Lung (tissue), 12 donors: Measurements from ENCODE around the gene CDH4. TPM values are rescaled to one million over a fixed set of nuclear protein-coding genes. Genes with fewer than 3 reads are reported as not detected.

ENCODE experiments used
- ATAC-seq: fragments of 200-7000 bp; cut with Tn5 transposase; one replicate; pipeline ENCODE4 v1.9.1; 2020; ENCODE audit warnings: moderate number of reproducible peaks; ENCODE audit not compliant: insufficient read depth, low FRiP score
- DNase-seq, 3 donors: peaks; one replicate each; pipeline ENCODE4 v3.0.0-alpha.2; 2013 to 2017
- H3K27ac ChIP-seq, 2 donors: one replicate each; pipeline ENCODE4 v1.5.1; 2013; ENCODE audit warnings: mild to moderate bottlenecking in 2 of 2, moderate library complexity in 2 of 2, control low read depth in 1 of 2, inconsistent platforms in 1 of 2, low read depth in 1 of 2, low read length in 1 of 2
- H3K27me3 ChIP-seq, 3 donors: one replicate each; pipeline ENCODE4 v1.5.1; 2013; ENCODE audit warnings: low read length in 2 of 3; ENCODE audit not compliant: control insufficient read depth in 3 of 3, insufficient read depth in 3 of 3
- H3K36me3 ChIP-seq, 4 donors: one replicate each; pipeline ENCODE4 v1.5.1; 2013; ENCODE audit warnings: low read length in 4 of 4, mild to moderate bottlenecking in 1 of 4, moderate library complexity in 1 of 4; ENCODE audit not compliant: control insufficient read depth in 4 of 4, insufficient read depth in 4 of 4
- H3K4me1 ChIP-seq, 5 donors: one replicate each; pipeline ENCODE4 v1.5.1; 2013; ENCODE audit warnings: low read length in 5 of 5, mild to moderate bottlenecking in 2 of 5, moderate library complexity in 1 of 5; ENCODE audit not compliant: control insufficient read depth in 5 of 5, insufficient read depth in 5 of 5
- H3K4me3 ChIP-seq: one replicate; pipeline ENCODE4 v1.5.1; 2013; ENCODE audit warnings: mild to moderate bottlenecking, control low read depth, moderate library complexity
- H3K9ac ChIP-seq, 2 donors: one replicate each; pipeline ENCODE4 v1.5.1; 2013; ENCODE audit warnings: low read length in 2 of 2, control low read depth in 1 of 2; ENCODE audit not compliant: insufficient read depth in 1 of 2
- H3K9me3 ChIP-seq, 4 donors: one replicate each; pipeline ENCODE4 v1.5.1; 2013; ENCODE audit warnings: low read length in 3 of 4, mild to moderate bottlenecking in 1 of 4, moderate library complexity in 1 of 4; ENCODE audit not compliant: control insufficient read depth in 4 of 4, insufficient read depth in 3 of 4
- CTCF ChIP-seq: IDR thresholded peaks from 2 replicates; pipeline ENCODE4 v1.5.1; 2012; ENCODE audit warnings: mild to moderate bottlenecking; ENCODE audit errors: control extremely low read depth, extremely low read depth
- WGBS, 2 donors: extraction: QIAGEN DNeasy Blood & Tissue Kit; methylation state at CpG; one replicate each; pipeline ENCODE4 v1.1.7; 2013; 5-methylcytosine and 5-hydroxymethylcytosine counted together
- polyA plus RNA-seq, 2 donors: library from polyadenylated mRNA; stranded (reverse); fragments of 200-250 nt; gene quantifications; one replicate each; pipeline ENCODE4 v1.2.1, GENCODE V29; 2013
- total RNA-seq, 2 donors: library from RNA; depleted of rRNA in 1 of 2; stranded (reverse); fragments of >200 nt in 1 of 2; gene quantifications; one replicate each; pipeline ENCODE4 v1.2.1, GENCODE V29; 2014 to 2021
- donor health status: control.
- donor health status: control.
- donor health status: Bipolar disorder and iron deficiency.
- donor health status: healthy.
- donor health status: DM: yes; HTN: yes; CAD: no.

CDH4 gene
- total and polyA plus RNA-seq, 4 donors, result 0.10 to 2.1 (median 0.34) TPM

- no peak for DNase-seq
- Histone ChIP-seq H3K9ac (no peak overlapping the region), H3K36me3 (no peaks in the 10 kb centered on the region), H3K9me3 (no peaks in the 10 kb centered on the region), H3K27ac (no peak overlapping the region), H3K27me3 (peaks cover 0 to 21% (median 7%) of the 10 kb centered on the region in 3 donors), H3K4me1 (peaks cover 0 to 15% (median 0%) of the 10 kb centered on the region in 5 donors), H3K4me3 (no peak overlapping the region)
- WGBS, 2 donors, result 80 to 89% methylated on average over 14 of the region's 14 CpGs
- TF ChIP-seq CTCF, result no peak
- ATAC-seq, result no peak
Observed at GRCh38 chr20:61799394-61799923, 547.4 kb downstream of the CDH4 start.

DNA sequence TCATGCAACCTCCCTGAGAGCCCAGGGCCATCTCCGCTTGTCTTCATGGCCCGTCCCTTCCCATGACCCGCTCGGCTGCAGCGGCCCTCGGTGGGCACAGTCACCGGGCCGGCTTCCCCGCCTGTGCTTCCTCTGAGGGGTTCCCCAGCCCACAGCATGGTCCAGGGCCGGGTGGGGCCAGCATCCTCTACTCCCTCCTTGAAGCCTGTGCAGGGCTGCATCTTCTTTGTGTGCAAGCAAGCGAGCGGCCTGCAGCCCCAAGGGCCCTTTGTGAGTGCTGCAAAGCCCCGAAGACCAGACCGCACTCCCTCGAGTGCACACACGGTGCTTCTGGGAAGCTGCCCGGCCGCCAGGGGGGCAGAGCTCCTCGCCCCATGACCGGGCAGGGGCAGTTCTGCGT is 547.9 kb downstream of the CDH4 start:
- 83 to 84% methylated on average over 21 of the region's 21 CpGs for WGBS, 2 donors
- DNase-seq, result no peak
- H3K27me3 ChIP-seq, result peaks cover 0 to 22% (median 7%) of the 10 kb centered on the region in 3 donors
- TF ChIP-seq CTCF, result no peak
- H3K27ac ChIP-seq, result no peak overlapping the region
- H3K9ac ChIP-seq, result no peak overlapping the region
- no peak for ATAC-seq
- peaks cover 0 to 15% (median 0%) of the 10 kb centered on the region in 5 donors for H3K4me1 ChIP-seq
- H3K9me3 ChIP-seq, result no peaks in the 10 kb centered on the region
- H3K36me3 ChIP-seq, result no peaks in the 10 kb centered on the region
- H3K4me3 ChIP-seq, result no peak overlapping the region

DNA sequence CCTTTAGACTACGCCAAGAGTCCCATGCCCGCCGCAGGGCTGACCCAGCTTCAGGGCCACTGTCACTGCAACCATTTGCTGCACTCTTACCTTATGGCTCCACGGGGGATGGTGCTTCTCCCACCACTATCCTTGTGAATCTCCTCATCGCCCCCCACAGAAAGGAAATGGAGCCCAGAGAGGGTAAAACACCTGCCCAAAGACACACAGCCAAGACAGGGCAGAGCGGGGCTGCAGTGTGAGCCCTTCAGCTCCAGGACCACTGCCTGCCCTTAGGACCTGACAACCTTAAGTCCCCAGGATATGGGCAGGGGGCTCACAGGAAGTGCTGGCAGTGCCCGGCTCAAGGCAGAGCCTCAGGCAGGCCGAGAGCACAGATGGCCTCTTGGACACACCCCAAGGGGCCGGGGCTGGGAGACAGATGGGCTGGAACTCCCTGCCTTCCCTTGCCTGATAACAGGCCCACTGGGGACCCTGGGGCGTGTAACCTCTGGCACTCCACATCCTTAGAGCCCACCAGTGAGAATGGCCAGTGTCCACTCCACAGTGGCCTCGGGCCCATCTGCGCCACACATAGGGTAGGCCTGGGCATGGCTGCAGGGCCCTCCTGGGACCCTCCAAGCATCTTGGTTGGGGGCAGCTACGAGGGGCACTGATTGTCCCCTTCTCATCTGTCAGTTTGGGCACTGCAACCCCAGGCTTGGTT is 548.5 kb downstream of the CDH4 start:
- Histone ChIP-seq H3K36me3 (no peaks in the 10 kb centered on the region), H3K27ac (no peak overlapping the region), H3K9ac (no peak overlapping the region), H3K4me3 (no peak overlapping the region), H3K9me3 (no peaks in the 10 kb centered on the region), H3K27me3 (peaks cover 0 to 27% (median 7%) of the 10 kb centered on the region in 3 donors), H3K4me1 (peaks cover 0 to 15% (median 0%) of the 10 kb centered on the region in 5 donors)
- no peak for DNase-seq
- WGBS, 2 donors, result 75 to 87% methylated on average over 13 of the region's 13 CpGs
- no peak for TF ChIP-seq CTCF
- ATAC-seq, result no peak
